GM19324 (cell line): ENCODE data around the gene PSMA5.
"Not testable (repeated sequence)": the region's sequence is repeated elsewhere in the genome, so short reads cannot be mapped to it uniquely, and the experiment has no call there.

Experiments
- ATAC-seq: cut with Tn5 transposase; IDR thresholded peaks from one replicate; pipeline ENCODE4 v1.9.1; 2021; ENCODE audit warnings: mild to moderate bottlenecking, moderate library complexity; ENCODE audit not compliant: unreplicated experiment, low FRiP score

Gene PSMA5

GRCh38 chr1:109434484-109434883 lies 8.2 kb upstream of the PSMA5 start:
- ATAC-seq, result no peak

- ATAC-seq, result no peak
Observed at GRCh38 chr1:109433322-109433721, 7.1 kb upstream of the PSMA5 start.

GRCh38 chr1:109432336-109432735 lies 6.1 kb upstream of the PSMA5 start:
- ATAC-seq, result no peak

GRCh38 chr1:109427171-109427467 lies 871 bp upstream of the PSMA5 start:
- no peak for ATAC-seq

GRCh38 chr1:109425391-109426280 lies 612 bp downstream of the PSMA5 start:
- peak; percentile 38 for ATAC-seq

- ATAC-seq, result no peak
Observed at GRCh38 chr1:109423498-109423897, 2.8 kb downstream of the PSMA5 start.

- no peak for ATAC-seq
Observed at GRCh38 chr1:109412551-109412950, 13.7 kb downstream of the PSMA5 start.

GRCh38 chr1:109404838-109405237 lies 21.4 kb downstream of the PSMA5 start:
- ATAC-seq, result no peak

GRCh38 chr1:109402025-109402424 lies 24.2 kb downstream of the PSMA5 start:
- ATAC-seq, result no peak

GRCh38 chr1:109400035-109400655 lies 26.1 kb downstream of the PSMA5 start:
- ATAC-seq, result no peak

GRCh38 chr1:109399326-109399957 lies 26.8 kb downstream of the PSMA5 start:
- no peak for ATAC-seq

GRCh38 chr1:109398343-109399225 lies 27.7 kb downstream of the PSMA5 start:
- no peak for ATAC-seq

GRCh38 chr1:109397581-109398342 lies 28.5 kb downstream of the PSMA5 start, which contains the start of gene SORT1:
SORT1 (minus strand) TSS chr1:109397918; CDS start chr1:109397892, 26 bp downstream.
- ATAC-seq, result peak; percentile 58

- no peak for ATAC-seq
Observed at GRCh38 chr1:109396871-109397580, 29.2 kb downstream of the PSMA5 start.

- no peak for ATAC-seq
Observed at GRCh38 chr1:109396513-109396839, 29.8 kb downstream of the PSMA5 start.

- ATAC-seq, result no peak
Observed at GRCh38 chr1:109395602-109396512, 30.4 kb downstream of the PSMA5 start.

GRCh38 chr1:109395282-109395599 lies 31.0 kb downstream of the PSMA5 start:
- ATAC-seq, result not testable (repeated sequence)

GRCh38 chr1:109394591-109395281 lies 31.5 kb downstream of the PSMA5 start:
- ATAC-seq, result no peak
